Measurements from ENCODE around the gene STAT5A.
"Not testable (repeated sequence)": the region's sequence is repeated elsewhere in the genome, so short reads cannot be mapped to it uniquely, and the experiment has no call there.

STAT5A gene

GRCh38 chr17:42287977-42288802 lies at the start of gene STAT5A:
Gene STAT5A (plus strand): TSS chr17:42288498. CDS start chr17:42289412, 914 bp downstream.
- no peak for DNase-seq

- DNase-seq: not testable (repeated sequence)
Observed at GRCh38 chr17:42239576-42239975, 48.7 kb upstream of the STAT5A start.

GRCh38 chr17:42240201-42240600 lies 48.1 kb upstream of the STAT5A start:
- DNase-seq: no peak

GRCh38 chr17:42240863-42241262 lies 47.4 kb upstream of the STAT5A start:
- DNase-seq: not testable (repeated sequence)

- DNase-seq: no peak
Observed at GRCh38 chr17:42241871-42242270, 46.4 kb upstream of the STAT5A start.

- DNase-seq: no peak
Observed at GRCh38 chr17:42243493-42243982, 44.8 kb upstream of the STAT5A start.

- DNase-seq: not testable (repeated sequence)
Observed at GRCh38 chr17:42244116-42244515, 44.2 kb upstream of the STAT5A start.

GRCh38 chr17:42245183-42245582 lies 43.1 kb upstream of the STAT5A start:
- not testable (repeated sequence) for DNase-seq

- DNase-seq: no peak
Observed at GRCh38 chr17:42246515-42246914, 41.8 kb upstream of the STAT5A start.

- no peak for DNase-seq
Observed at GRCh38 chr17:42247734-42248133, 40.6 kb upstream of the STAT5A start.

GRCh38 chr17:42248351-42249179 lies 39.7 kb upstream of the STAT5A start:
- no peak for DNase-seq

- no peak for DNase-seq
Observed at GRCh38 chr17:42249681-42250446, 38.4 kb upstream of the STAT5A start.

GRCh38 chr17:42251115-42251514 lies 37.2 kb upstream of the STAT5A start:
- DNase-seq: no peak

- no peak for DNase-seq
Observed at GRCh38 chr17:42252597-42253550, 35.4 kb upstream of the STAT5A start.

- no peak for DNase-seq
Observed at GRCh38 chr17:42253578-42253977, 34.7 kb upstream of the STAT5A start.

- no peak for DNase-seq
Observed at GRCh38 chr17:42255445-42255844, 32.9 kb upstream of the STAT5A start.

- no peak for DNase-seq
Observed at GRCh38 chr17:42260318-42260717, 28.0 kb upstream of the STAT5A start.

GRCh38 chr17:42264366-42264765 lies 23.9 kb upstream of the STAT5A start:
- DNase-seq: not testable (repeated sequence)

- no peak for DNase-seq
Observed at GRCh38 chr17:42266462-42266861, 21.8 kb upstream of the STAT5A start.

- DNase-seq: no peak
Observed at GRCh38 chr17:42266918-42267766, 21.2 kb upstream of the STAT5A start.

- no peak for DNase-seq
Observed at GRCh38 chr17:42268236-42268635, 20.1 kb upstream of the STAT5A start.

Data from NCI-H187 (cell line).